Measurements from ENCODE around the gene IL2RA.

IL2RA gene

DNA sequence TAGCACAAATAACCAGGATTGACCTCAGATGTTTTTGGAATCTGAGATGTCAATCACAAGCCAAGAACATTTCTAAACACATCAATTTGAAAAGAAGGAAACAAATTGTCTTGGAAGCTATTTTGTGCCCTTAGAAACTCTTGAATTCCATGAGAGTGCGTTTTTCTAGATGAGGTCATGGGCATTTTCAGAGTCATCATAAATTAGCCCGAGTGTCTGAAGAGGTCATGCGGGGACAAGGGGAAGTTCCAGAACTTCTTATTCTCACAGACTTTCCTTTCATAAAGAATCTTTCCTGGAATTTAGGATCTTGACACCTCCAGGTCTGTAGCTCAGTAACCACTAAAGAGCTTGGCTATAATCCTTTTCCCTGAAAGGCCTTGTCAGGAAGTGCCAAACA lies 28.2 kb downstream of the IL2RA start:
- Mint-ChIP-seq H3K9me3 (peaks cover 19% of the 10 kb centered on the region), H3K4me1 (ENCODE audit: low read depth) (peaks cover 26% of the 10 kb centered on the region), H3K4me3 (no peak overlapping the region), H3K36me3 (ENCODE audit: low read depth) (no peaks in the 10 kb centered on the region), H3K27ac (peak overlapping the region; percentile 67), H3K27me3 (peaks cover 6% of the 10 kb centered on the region)
- intact Hi-C loops (cut with micrococcal nuclease) = no loop called here

DNA sequence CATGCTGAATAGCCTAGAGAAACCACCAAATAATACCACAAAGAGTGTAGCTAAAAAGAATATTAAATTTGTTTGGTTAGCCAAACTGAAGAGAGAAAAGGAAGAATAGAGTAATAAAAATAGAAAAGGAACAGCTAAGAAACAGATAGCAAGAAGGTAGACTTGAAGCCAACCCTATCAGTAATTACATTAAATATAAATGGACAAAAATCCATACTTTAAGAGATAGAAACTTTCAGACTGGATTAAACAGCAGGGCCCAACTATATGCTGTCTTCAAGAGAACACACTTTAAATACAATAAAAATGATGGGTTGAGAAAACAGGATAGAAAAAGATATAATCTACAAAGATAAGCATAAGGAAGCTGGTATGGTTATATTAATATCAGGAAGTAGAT lies 31.2 kb downstream of the IL2RA start:
- Mint-ChIP-seq H3K27me3 (peaks cover 2% of the 10 kb centered on the region), H3K27ac (no peak overlapping the region), H3K9me3 (peaks cover 16% of the 10 kb centered on the region), H3K4me3 (no peak overlapping the region), H3K4me1 (ENCODE audit: low read depth) (peaks cover 23% of the 10 kb centered on the region), H3K36me3 (ENCODE audit: low read depth) (no peaks in the 10 kb centered on the region)
- intact Hi-C loops (cut with micrococcal nuclease) = no loop called here

DNA sequence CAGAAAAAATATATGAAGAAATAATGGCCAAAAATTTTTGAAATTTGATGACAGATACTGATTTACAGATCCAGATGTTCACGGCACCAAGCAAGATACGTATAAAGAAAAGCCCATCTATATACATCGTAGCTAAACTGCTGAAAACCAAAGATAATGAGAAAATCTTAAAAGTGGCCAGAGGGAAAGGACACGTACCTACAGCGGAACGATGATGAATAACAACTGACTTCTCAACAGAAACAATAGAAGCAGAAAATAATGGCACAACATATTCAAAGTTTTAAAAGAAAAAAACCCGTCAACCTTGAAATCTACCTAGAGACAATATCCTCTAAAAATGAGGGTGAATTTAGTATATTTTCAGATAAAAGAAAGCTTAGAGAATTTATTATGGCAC lies 31.9 kb downstream of the IL2RA start:
- Mint-ChIP-seq H3K9me3 (peaks cover 16% of the 10 kb centered on the region), H3K36me3 (ENCODE audit: low read depth) (no peaks in the 10 kb centered on the region), H3K27ac (no peak overlapping the region), H3K4me1 (ENCODE audit: low read depth) (peaks cover 16% of the 10 kb centered on the region), H3K4me3 (no peak overlapping the region), H3K27me3 (peaks cover 2% of the 10 kb centered on the region)
- intact Hi-C loops (cut with micrococcal nuclease) = no loop called here

DNA sequence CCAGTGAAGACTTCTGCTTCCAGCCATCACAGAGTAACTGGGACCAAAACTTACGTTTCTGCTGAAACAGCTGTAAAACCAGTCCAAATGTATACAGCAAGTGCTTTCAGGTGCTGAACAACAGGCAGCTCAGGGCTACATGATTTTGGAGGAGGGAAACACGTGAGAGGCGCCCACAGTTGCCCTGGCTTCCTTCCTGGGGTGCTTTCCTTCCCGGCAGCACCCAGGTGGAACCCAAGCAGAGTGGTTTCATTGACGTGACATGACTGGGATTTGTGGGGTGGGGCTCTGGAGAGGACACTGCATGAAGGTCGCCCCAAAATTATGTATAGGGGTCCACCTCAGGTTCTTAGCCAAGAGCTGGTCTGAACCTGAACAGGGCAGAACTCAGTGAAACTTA lies 34.2 kb downstream of the IL2RA start:
- Mint-ChIP-seq H3K27ac (no peak overlapping the region), H3K4me1 (ENCODE audit: low read depth) (no peaks in the 10 kb centered on the region), H3K9me3 (peaks cover 16% of the 10 kb centered on the region), H3K36me3 (ENCODE audit: low read depth) (no peaks in the 10 kb centered on the region), H3K27me3 (peaks cover 2% of the 10 kb centered on the region), H3K4me3 (no peak overlapping the region)
- intact Hi-C loops (cut with micrococcal nuclease) = no loop called here

DNA sequence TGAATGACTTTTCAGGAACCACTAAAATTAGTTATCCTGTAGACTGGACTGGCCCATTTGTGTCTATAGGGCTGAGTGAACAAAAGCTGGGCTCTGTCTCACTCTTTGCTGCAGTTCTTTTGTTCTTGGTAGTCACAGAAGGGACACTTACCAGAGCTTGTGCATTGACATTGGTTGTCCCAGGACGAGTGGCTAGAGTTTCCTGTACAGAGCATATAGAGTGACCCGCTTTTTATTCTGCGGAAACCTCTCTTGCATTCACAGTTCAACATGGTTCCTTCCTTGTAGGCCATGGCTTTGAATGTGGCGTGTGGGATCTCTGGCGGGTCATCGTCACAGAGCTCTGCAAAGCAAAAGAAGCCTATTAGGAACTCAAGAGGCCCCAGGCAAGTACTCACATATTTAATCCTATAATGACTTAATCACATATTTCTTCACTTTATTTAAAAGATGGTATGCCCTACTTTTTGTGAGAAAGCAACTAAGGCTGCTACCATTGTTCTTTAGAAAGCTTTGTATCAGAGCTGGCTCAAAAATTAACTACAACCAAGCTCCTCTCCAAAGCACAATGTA lies 36.4 kb downstream of the IL2RA start:
- Mint-ChIP-seq H3K9me3 (peaks cover 12% of the 10 kb centered on the region), H3K27ac (no peak overlapping the region), H3K4me1 (ENCODE audit: low read depth) (no peaks in the 10 kb centered on the region), H3K4me3 (no peak overlapping the region), H3K27me3 (peaks cover 6% of the 10 kb centered on the region), H3K36me3 (ENCODE audit: low read depth) (no peaks in the 10 kb centered on the region)
- intact Hi-C loops (cut with micrococcal nuclease) = no loop called here

DNA sequence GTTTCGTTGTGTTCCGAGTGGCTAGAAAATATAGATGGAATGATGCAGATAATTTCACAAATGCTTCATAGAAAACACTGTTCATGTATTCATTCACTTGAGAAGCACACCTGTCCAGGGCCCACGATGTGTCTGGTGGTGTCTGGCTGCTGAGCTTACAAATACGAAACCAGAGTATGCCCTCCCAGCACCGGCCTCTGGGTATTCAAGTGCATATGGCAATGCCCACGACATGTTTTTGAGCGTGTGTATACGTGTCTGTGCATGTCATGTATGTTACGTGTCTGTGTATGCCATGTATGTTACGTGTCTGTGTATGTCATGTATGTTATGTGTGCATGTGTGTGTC lies 37.9 kb downstream of the IL2RA start:
- intact Hi-C loops (cut with micrococcal nuclease) = no loop called here
- H3K36me3 Mint-ChIP-seq (ENCODE audit: low read depth) = no peaks in the 10 kb centered on the region
- peaks cover 1% of the 10 kb centered on the region for H3K9me3 Mint-ChIP-seq
- H3K4me1 Mint-ChIP-seq (ENCODE audit: low read depth) = no peaks in the 10 kb centered on the region
- H3K27me3 Mint-ChIP-seq = peaks cover 6% of the 10 kb centered on the region
- H3K4me3 Mint-ChIP-seq = no peak overlapping the region
- H3K27ac Mint-ChIP-seq = no peak overlapping the region

DNA sequence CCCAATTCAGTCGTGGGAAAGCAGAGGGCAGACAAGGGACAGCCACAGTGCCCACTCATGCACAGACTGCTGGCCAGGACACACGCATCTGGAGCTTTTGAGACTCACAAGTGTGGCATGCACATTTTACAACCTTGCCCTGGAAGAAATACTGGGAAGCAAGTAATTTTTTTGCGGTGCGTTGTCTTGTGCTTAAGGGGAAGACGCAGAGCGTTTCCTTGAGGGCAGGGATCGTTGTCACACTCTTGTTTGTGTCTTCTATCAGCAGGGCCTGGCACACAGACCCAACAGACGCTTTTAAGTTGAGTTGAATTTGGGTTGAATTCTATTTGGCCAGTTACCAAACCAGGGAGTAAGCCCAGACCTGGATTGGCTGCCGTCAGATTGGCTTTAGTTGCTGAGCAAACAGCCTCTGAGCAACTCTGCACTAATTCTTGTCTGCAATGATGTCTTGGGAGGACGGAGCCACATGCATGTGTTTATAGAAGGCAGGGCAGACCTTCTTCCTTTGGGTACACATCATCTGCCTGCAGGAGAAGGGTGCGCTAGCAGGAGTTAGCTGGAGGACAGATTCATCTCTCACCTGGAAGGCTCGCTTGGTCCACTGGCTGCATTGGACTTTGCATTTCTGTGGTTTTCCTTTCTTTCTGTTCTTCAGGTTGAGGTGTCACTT lies 38.4 kb downstream of the IL2RA start:
- H3K27me3 Mint-ChIP-seq = peaks cover 6% of the 10 kb centered on the region

DNA sequence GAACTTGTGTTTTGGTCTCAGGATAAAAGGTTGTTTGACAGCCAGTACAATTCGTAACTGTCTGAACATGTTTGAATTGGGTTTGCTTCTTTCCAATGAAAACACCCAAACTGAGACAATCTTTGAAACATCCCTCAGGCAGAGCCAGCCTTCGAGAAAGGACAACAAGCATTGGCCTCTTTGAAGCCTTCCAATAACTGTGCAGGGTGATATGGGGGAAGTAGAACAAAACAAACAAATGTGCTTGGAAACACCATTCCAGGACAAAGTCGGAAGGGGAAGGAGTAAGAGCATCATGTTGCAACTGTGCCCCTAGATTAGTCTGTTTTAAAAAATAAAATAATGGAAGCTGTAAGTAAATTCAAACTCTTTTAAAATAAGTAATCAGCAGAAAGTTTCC lies 39.5 kb downstream of the IL2RA start:
- H3K4me3 Mint-ChIP-seq = no peak overlapping the region
- no peaks in the 10 kb centered on the region for H3K36me3 Mint-ChIP-seq (ENCODE audit: low read depth)
- no peaks in the 10 kb centered on the region for H3K4me1 Mint-ChIP-seq (ENCODE audit: low read depth)
- peaks cover 4% of the 10 kb centered on the region for H3K27me3 Mint-ChIP-seq
- no peak overlapping the region for H3K27ac Mint-ChIP-seq
- H3K9me3 Mint-ChIP-seq = peaks cover 9% of the 10 kb centered on the region
- intact Hi-C loops (cut with micrococcal nuclease) = no loop called here

More for the DNA sequence above, 38.4 kb downstream of the IL2RA start:
- H3K4me1 Mint-ChIP-seq (ENCODE audit: low read depth) = no peaks in the 10 kb centered on the region
- peaks cover 7% of the 10 kb centered on the region for H3K9me3 Mint-ChIP-seq
- no peak overlapping the region for H3K27ac Mint-ChIP-seq
- H3K4me3 Mint-ChIP-seq = no peak overlapping the region
- H3K36me3 Mint-ChIP-seq (ENCODE audit: low read depth) = no peaks in the 10 kb centered on the region
- intact Hi-C loops (cut with micrococcal nuclease) = no loop called here

DNA sequence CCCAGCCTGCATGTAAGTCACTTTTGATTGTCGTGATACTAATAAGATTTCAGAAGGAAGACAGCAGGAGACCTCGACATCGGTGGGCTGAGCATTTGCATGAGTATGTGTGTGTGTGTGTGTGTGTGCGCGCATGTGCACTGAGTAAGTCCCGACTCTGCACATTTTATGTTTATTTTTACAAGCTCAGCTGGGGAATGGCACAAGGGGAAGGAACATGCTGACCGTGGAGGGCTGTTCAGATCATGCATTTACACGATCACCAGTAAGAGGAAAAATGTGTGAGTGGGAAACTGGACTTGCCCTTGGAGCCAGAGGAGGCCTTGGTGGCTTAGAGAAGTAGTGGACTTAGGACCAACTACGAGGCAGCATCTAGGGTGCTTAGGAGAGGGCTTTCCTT lies 41.3 kb downstream of the IL2RA start:
- H3K4me3 Mint-ChIP-seq = no peak overlapping the region
- no peaks in the 10 kb centered on the region for H3K36me3 Mint-ChIP-seq (ENCODE audit: low read depth)
- intact Hi-C loops (cut with micrococcal nuclease) = no loop called here
- peaks cover 9% of the 10 kb centered on the region for H3K9me3 Mint-ChIP-seq
- no peaks in the 10 kb centered on the region for H3K4me1 Mint-ChIP-seq (ENCODE audit: low read depth)
- peaks cover 4% of the 10 kb centered on the region for H3K27me3 Mint-ChIP-seq
- H3K27ac Mint-ChIP-seq = no peak overlapping the region

DNA sequence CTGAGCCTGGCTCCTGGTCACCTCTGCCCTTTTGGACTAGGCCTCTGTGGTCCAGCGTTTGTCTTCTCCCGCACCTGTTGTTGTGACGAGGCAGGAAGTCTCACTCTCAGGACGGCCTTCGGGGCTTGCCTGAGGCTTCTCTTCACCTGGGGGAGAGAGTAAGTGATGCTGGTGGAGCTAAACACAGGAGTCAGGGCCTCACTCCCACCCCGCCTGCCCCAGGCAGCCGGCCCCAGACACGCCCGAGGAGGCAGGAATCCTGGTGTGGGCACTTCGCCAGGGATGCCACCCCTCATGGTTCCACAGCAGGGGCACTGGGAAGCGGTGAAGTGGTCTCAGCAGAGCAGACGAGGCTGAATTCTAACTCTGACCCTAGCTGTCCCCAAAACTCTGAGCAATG lies 42.4 kb downstream of the IL2RA start:
- intact Hi-C loops (cut with micrococcal nuclease) = loop anchor here (10.0 kb wide), 1 partner anchor 385 kb away; no protein-coding TSS in a partner anchor
- no peaks in the 10 kb centered on the region for H3K36me3 Mint-ChIP-seq (ENCODE audit: low read depth)
- no peak overlapping the region for H3K4me3 Mint-ChIP-seq
- H3K27me3 Mint-ChIP-seq = peaks cover 4% of the 10 kb centered on the region
- no peaks in the 10 kb centered on the region for H3K4me1 Mint-ChIP-seq (ENCODE audit: low read depth)
- no peak overlapping the region for H3K27ac Mint-ChIP-seq
- peaks cover 9% of the 10 kb centered on the region for H3K9me3 Mint-ChIP-seq

DNA sequence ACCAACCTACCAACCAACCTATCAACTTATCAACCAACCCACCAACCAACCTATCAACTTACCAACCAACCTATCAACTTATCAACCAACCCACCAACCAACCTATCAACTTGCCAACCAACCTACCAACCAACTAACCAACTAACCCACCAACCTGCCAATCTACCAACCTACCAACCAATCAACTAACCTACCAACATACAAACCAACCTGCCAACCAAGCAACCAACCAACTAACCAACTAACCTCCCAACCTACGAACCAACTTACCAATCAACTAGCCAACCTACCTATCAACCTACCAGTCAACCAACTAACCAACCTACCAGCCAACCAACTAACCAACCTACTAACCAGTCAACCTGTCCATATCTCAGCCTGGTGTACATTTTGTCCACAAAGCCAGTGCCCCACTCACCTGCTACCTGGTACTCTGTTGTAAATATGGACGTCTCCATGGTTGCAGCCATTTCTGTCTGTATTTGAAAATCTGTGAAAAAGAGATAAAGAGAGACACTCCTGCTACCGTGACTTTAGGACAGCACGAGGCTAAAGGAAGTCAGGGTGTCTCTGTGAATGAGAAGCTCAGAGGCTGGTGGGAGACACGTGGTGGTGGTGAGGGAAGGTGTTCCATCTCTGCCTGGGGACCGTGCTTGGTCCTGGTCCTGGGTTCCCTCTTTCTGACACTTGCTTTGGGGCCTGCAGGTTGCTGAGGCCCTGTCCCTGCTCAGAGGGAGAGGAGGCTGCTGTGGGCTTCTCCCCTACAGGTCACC lies 43.0 kb downstream of the IL2RA start:
- intact Hi-C loops (cut with micrococcal nuclease) = loop anchor here (10.0 kb wide), 1 partner anchor 386 kb away; no protein-coding TSS in a partner anchor
- no peaks in the 10 kb centered on the region for H3K4me1 Mint-ChIP-seq (ENCODE audit: low read depth)

DNA sequence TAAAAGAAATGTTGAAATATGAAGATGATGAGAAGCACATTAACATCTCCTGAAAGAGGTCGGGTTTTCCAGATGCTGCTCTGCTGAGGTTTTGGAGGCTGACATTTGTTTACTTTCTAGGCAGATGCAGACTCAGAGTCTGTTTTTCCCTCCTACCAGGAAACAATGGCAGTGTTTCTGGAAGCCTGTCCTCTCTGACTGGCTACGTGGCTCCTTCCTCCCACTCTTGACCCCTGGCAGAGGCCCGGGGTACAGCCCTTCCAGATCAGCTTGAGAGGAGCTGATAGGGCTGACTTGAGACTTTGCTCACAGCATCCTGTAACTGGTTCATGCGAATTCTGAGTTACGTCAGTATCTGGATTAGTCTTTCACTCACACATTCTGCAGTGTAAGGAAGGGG lies 43.7 kb downstream of the IL2RA start:
- Mint-ChIP-seq H3K9me3 (peaks cover 9% of the 10 kb centered on the region), H3K27ac (no peak overlapping the region), H3K4me3 (no peak overlapping the region), H3K36me3 (ENCODE audit: low read depth) (no peaks in the 10 kb centered on the region), H3K27me3 (peaks cover 4% of the 10 kb centered on the region), H3K4me1 (ENCODE audit: low read depth) (no peaks in the 10 kb centered on the region)
- intact Hi-C loops (cut with micrococcal nuclease) = loop anchor here (10.0 kb wide), 1 partner anchor 386 kb away; no protein-coding TSS in a partner anchor

More for the DNA sequence above, 43.0 kb downstream of the IL2RA start:
- Mint-ChIP-seq H3K27ac (peak overlapping the region; percentile 1), H3K4me3 (no peak overlapping the region), H3K36me3 (ENCODE audit: low read depth) (no peaks in the 10 kb centered on the region), H3K27me3 (peaks cover 4% of the 10 kb centered on the region), H3K9me3 (peaks cover 9% of the 10 kb centered on the region)

DNA sequence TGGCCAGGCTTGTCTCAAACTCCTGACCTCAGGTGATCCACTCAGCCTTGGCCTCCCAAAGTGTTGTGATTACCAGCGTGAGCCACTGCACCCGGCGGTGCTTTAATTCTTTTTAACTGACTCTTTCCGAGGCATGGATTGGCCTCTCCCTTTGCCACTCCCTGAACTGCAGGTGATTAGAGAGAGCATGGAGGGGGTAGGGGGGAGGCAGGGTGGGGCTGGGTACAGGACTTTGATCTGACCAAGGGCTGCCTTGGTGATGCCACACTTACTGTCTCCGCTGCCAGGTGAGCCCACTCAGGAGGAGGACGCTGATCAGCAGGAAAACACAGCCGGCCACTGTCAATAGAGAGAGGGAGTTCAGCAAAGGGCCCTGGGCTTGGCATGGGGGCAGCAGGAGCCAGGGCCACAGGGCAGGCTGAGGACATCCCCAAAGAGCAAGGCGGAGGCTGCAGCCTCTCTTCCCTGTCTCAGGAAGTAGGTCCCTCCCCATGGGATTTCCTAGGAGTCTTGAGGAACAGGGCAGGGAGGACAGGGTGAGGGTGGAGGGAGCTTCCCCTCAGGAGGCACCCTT lies 44.3 kb downstream of the IL2RA start:
- intact Hi-C loops (cut with micrococcal nuclease) = loop anchor here (10.0 kb wide), 1 partner anchor 387 kb away; no protein-coding TSS in a partner anchor
- no peaks in the 10 kb centered on the region for H3K4me1 Mint-ChIP-seq (ENCODE audit: low read depth)
- H3K36me3 Mint-ChIP-seq (ENCODE audit: low read depth) = no peaks in the 10 kb centered on the region
- H3K27ac Mint-ChIP-seq = no peak overlapping the region
- peaks cover 4% of the 10 kb centered on the region for H3K27me3 Mint-ChIP-seq
- H3K9me3 Mint-ChIP-seq = peaks cover 9% of the 10 kb centered on the region
- H3K4me3 Mint-ChIP-seq = no peak overlapping the region

DNA sequence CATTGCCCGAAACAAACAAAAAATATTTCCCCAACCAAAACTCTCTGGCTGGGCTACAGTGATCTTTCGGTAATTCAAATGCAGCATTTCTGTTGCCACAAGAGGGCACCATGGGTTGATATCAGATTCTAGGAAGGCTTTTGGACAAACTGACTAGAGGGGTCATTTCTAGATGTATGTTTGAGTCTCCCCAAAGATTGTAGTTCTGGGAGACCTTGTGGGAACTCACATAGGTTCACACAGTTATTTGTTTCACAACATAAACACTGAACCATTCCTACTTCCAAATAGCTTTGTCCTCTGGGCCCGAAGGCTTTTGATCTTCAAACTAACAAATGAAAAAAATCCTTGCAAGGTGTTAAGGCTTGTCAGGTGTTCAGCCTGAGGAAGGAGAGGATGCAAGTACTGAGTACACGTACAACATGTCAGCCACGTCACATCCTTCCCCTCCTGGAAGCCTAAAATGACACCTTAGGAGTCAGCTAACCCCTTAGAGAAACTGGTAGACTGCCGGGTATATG lies 47.9 kb downstream of the IL2RA start:
- Mint-ChIP-seq H3K9me3 (peaks cover 8% of the 10 kb centered on the region), H3K36me3 (ENCODE audit: low read depth) (no peaks in the 10 kb centered on the region), H3K27me3 (no peaks in the 10 kb centered on the region), H3K4me1 (ENCODE audit: low read depth) (peaks cover 12% of the 10 kb centered on the region), H3K27ac (no peak overlapping the region), H3K4me3 (no peak overlapping the region)
- intact Hi-C loops (cut with micrococcal nuclease) = loop anchor here (2.0 to 10.0 kb wide), 2 partner anchors 74 to 390 kb away; partner anchors contain the start of gene RBM17
